ENCODE data around the gene CLDN11.

- TF ChIP-seq CTCF (IDR thresholded peaks at IDR 0.05; ENCODE audit: low read depth, low read length, missing input control) (no peak), ZBTB33 (IDR thresholded peaks at IDR 0.05) (no peak), MAX (IDR thresholded peaks at IDR 0.05) (no peak), GABPA (IDR thresholded peaks at IDR 0.05 in 1 of 2, conservative IDR thresholded peaks at IDR 0.05 in 1 of 2) (no peak), FOXA1 (IDR thresholded peaks at IDR 0.05) (no peak), YY1 (IDR thresholded peaks at IDR 0.05) (no peak), REST (IDR thresholded peaks at IDR 0.05) (no peak), HNF4G (IDR thresholded peaks at IDR 0.05) (no peak), SP1 (IDR thresholded peaks at IDR 0.05) (no peak)
These were observed 31.4 kb downstream of the CLDN11 start for GRCh38 chr3:170450039-170450438.
